SK-N-SH (cell line): Measurements from ENCODE around the gene EPOP. TPM values are rescaled to one million over a fixed set of nuclear protein-coding genes. Genes with fewer than 3 reads are reported as not detected.

Experiments
- CTCF ChIA-PET: fragments of 300-600, 350-600 bp; formaldehyde crosslinking; extraction: SDS; loops from one replicate; lab custom pipeline; 2021; lab: Yijun Ruan, JAX
- POLR2A ChIA-PET: fragments of 350-600 bp; sonication (Branson Sonifier 250); formaldehyde crosslinking; extraction: SDS; loops from one replicate; lab custom pipeline; 2020; ENCODE audit warnings: antibody characterized with exemption, inconsistent platforms; lab: Yijun Ruan, JAX
- DNase-seq: peaks from one replicate; pipeline ENCODE4 v3.0.0; 2012
- H2AFZ ChIP-seq: fragments of 200-600 bp; sonication (generic); 2 replicates; pipeline ENCODE4 v1.8.1; 2016; ENCODE audit warnings: antibody characterized with exemption, mild to moderate bottlenecking, low read depth
- H3F3A ChIP-seq: fragments of 200-600 bp; sonication (generic); replicated peaks from 2 replicates; pipeline ENCODE3; 2016; ENCODE audit warnings: antibody characterized with exemption, mild to moderate bottlenecking; ENCODE audit not compliant: insufficient read depth
- H3K27ac ChIP-seq, 2 experiments: fragments of 200-500 bp in 1 of 2; fragments of 200-600 bp in 1 of 2; sonication (Bioruptor generic) in 1 of 2; sonication (generic), shearing (Covaris generic) in 1 of 2; 2 replicates each; pipeline versions ENCODE4 v1.5.1 to v1.6.1; 2014 to 2016; ENCODE audit warnings: low read depth in 2 of 2, inconsistent platforms in 1 of 2, low read length in 1 of 2, mild to moderate bottlenecking in 1 of 2, mixed read lengths in 1 of 2
- H3K27me3 ChIP-seq: fragments of 200-600 bp; sonication (generic), shearing (Covaris generic); 2 replicates; pipeline ENCODE4 v1.6.1; 2016; ENCODE audit warnings: mixed run types; ENCODE audit not compliant: insufficient read depth
- H3K36me3 ChIP-seq, 2 experiments: fragments of 200-500 bp in 1 of 2; fragments of 200-600 bp in 1 of 2; sonication (Bioruptor generic) in 1 of 2; sonication (generic) in 1 of 2; replicated peaks in 1 of 2; 2 replicates each; pipeline versions ENCODE3 to v1.5.1; 2014 to 2016; ENCODE audit warnings: low read length in 1 of 2, mild to moderate bottlenecking in 1 of 2; ENCODE audit not compliant: insufficient read depth in 2 of 2, control insufficient read depth in 1 of 2
- H3K4me1 ChIP-seq, 2 experiments: fragments of 200-500 bp in 1 of 2; fragments of 200-600 bp in 1 of 2; sonication (Bioruptor generic) in 1 of 2; sonication (generic), shearing (Covaris generic) in 1 of 2; 2 replicates each; pipeline versions ENCODE4 v1.5.1 to v1.6.1; 2014 to 2016; ENCODE audit warnings: low read depth in 1 of 2, low read length in 1 of 2, mixed run types in 1 of 2; ENCODE audit not compliant: insufficient read depth in 2 of 2, control insufficient read depth in 1 of 2
- H3K4me2 ChIP-seq: fragments of 200-600 bp; sonication (generic), shearing (Covaris generic); 2 replicates; pipeline ENCODE4 v1.6.1; 2017; ENCODE audit warnings: mixed run types
- H3K4me3 ChIP-seq, 2 experiments: fragments of 200-500 bp in 1 of 2; fragments of 200-600 bp in 1 of 2; sonication (Bioruptor generic) in 1 of 2; sonication (generic), shearing (Covaris generic) in 1 of 2; 2 replicates each; pipeline versions ENCODE4 v1.5.1 to v1.8.1; 2014 to 2016; ENCODE audit warnings: low read depth in 2 of 2, inconsistent platforms in 1 of 2, low read length in 1 of 2, mild to moderate bottlenecking in 1 of 2, mixed read lengths in 1 of 2, moderate library complexity in 1 of 2
- H3K79me2 ChIP-seq: fragments of 200-600 bp; sonication (generic); 2 replicates; pipeline ENCODE4 v1.8.1; 2017; ENCODE audit warnings: mild to moderate bottlenecking; ENCODE audit not compliant: insufficient read depth
- H3K9ac ChIP-seq: fragments of 200-600 bp; sonication (generic); 2 replicates; pipeline ENCODE4 v1.6.1; 2017; ENCODE audit warnings: mixed run types
- H3K9me2 ChIP-seq: fragments of 200-600 bp; sonication (generic); 2 replicates; pipeline ENCODE4 v1.6.1; 2017; ENCODE audit warnings: mixed run types
- H3K9me3 ChIP-seq: fragments of 200-600 bp; sonication (generic); 2 replicates; pipeline ENCODE4 v1.6.1; 2017; ENCODE audit warnings: mixed run types, mild to moderate bottlenecking, moderate library complexity
- H4K20me1 ChIP-seq: fragments of 200-600 bp; sonication (generic); 2 replicates; pipeline ENCODE4 v1.6.1; 2017; ENCODE audit warnings: mild to moderate bottlenecking, mixed run types; ENCODE audit not compliant: insufficient read depth
- CHD2 ChIP-seq: fragments of 150-350 bp; IDR thresholded peaks from 2 replicates; pipeline ENCODE4 v1.6.1; 2018; ENCODE audit warnings: low read length; ENCODE audit not compliant: partially characterized antibody
- ELF1 ChIP-seq: IDR thresholded peaks from 2 replicates; pipeline ENCODE4 v1.4.0; 2012
- FOSL2 ChIP-seq: IDR thresholded peaks from 2 replicates; pipeline ENCODE4 v1.4.0; 2012; ENCODE audit warnings: low read depth, mild to moderate bottlenecking, moderate library complexity, borderline replicate concordance
- GABPA ChIP-seq: IDR thresholded peaks from 2 replicates; pipeline ENCODE4 v1.4.0; 2012; ENCODE audit warnings: low read depth, mild to moderate bottlenecking
- JUND ChIP-seq: IDR thresholded peaks from 2 replicates; pipeline ENCODE4 v1.4.0; 2012
- MAX ChIP-seq: IDR thresholded peaks from 2 replicates; pipeline ENCODE4 v1.4.0; 2012; ENCODE audit warnings: low read depth
- MEF2A ChIP-seq: IDR thresholded peaks from 2 replicates; pipeline ENCODE4 v1.4.0; 2012; ENCODE audit warnings: low read depth, borderline replicate concordance
- NRF1 ChIP-seq: IDR thresholded peaks from 2 replicates; pipeline ENCODE4 v1.6.1; 2012; ENCODE audit warnings: low read depth, mild to moderate bottlenecking, low read length
- POLR2AphosphoS5 ChIP-seq: IDR thresholded peaks from 2 replicates; pipeline ENCODE4 v1.6.1; 2012; ENCODE audit warnings: low read depth, low read length
- RAD21 ChIP-seq: IDR thresholded peaks from 2 replicates; pipeline ENCODE4 v1.6.1; 2012; ENCODE audit warnings: mild to moderate bottlenecking, low read length
- RFX5 ChIP-seq: IDR thresholded peaks from 2 replicates; pipeline ENCODE4 v1.6.1; 2012; ENCODE audit warnings: mild to moderate bottlenecking, improper control_type of control experiment, low read length
- RXRA ChIP-seq: IDR thresholded peaks from 2 replicates; pipeline ENCODE4 v1.4.0; 2012; ENCODE audit warnings: low read depth, mild to moderate bottlenecking, borderline replicate concordance
- SIN3A ChIP-seq: IDR thresholded peaks from 2 replicates; pipeline ENCODE4 v1.6.1; 2012; ENCODE audit warnings: low read depth, mild to moderate bottlenecking, low read length, moderate library complexity, borderline replicate concordance
- TCF12 ChIP-seq: IDR thresholded peaks from 2 replicates; pipeline ENCODE4 v1.4.0; 2012
- WGBS: methylation state at CpG from one replicate; pipeline ENCODE4 v1.1.6; 2017; ENCODE audit warnings: low lambda C conversion rate; 5-methylcytosine and 5-hydroxymethylcytosine counted together
- polyA plus RNA-seq, 3 experiments: library from polyadenylated mRNA; depleted of rRNA; stranded (reverse); fragments of >200 nt; gene quantifications; 2 replicates each; pipeline ENCODE4 v1.2.3, GENCODE V29; 2012
- TF ChIP-seq, protein P1 (sequence below): fragments of 150-350 bp; IDR thresholded peaks from 2 replicates; pipeline ENCODE4 v1.6.1; 2017; ENCODE audit warnings: antibody characterized with exemption, low read length, low read depth, borderline replicate concordance
- TF ChIP-seq, protein P2 (sequence below): IDR thresholded peaks from 2 replicates; pipeline ENCODE4 v1.4.0; 2012; ENCODE audit warnings: low read depth, borderline replicate concordance
- TF ChIP-seq, protein P3 (sequence below): fragments of 200-600 bp; sonication (generic); IDR thresholded peaks from 2 replicates; pipeline ENCODE4 v1.6.1; 2017; ENCODE audit warnings: antibody characterized with exemption, mild to moderate bottlenecking, moderate library complexity

The EPOP gene
- polyA plus RNA-seq, 1 of the 3 experiments (the other 2 are of a cell fraction) = 3.1 TPM

DNA sequence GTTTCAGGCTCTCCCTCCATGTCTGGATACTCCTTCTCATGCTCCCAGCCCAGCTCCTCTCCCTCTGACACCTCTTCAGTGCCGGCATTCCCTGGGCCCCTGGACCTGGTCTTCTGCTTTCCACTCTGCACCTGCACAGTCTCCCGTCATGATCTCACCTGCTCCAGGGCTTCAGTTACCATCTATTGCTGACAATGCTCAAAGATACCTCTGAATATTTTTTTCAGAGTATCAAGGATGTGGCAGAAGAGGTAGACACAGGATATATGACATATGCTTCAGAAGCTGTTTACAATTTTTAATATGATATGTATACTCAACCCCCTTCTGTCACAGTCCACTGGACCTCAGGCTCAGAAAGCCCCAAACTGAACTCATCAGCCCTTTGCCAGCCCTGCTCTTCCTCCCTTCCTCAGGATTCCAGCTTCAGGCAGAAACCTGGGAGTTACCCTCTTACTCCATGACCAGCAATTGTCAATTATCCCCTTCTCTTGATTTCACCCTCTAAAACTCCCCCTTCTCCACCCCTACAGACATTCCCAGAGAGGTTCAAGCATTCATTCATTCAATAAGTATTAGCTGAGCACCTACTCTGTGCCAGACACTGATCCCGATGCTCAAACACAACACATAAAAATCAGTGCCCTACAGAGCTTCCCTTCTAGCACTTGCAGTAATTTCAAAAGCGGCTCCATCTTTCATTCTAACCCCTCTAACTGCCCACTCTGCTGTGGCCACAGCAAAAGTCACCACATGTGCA, 22.5 kb upstream of the EPOP start:
- no peaks in the 10 kb centered on the region for H3K79me2 ChIP-seq
- no peaks in the 10 kb centered on the region for H3K27me3 ChIP-seq
- TF ChIP-seq TCF12 (no peak), MEF2A (no peak), FOSL2 (no peak), GABPA (no peak), CHD2 (no peak), MAX (no peak), SIN3A (no peak), ELF1 (no peak), POLR2AphosphoS5 (no peak), RAD21 (no peak), RFX5 (no peak), JUND (no peak), NRF1 (no peak), RXRA (no peak)
- TF ChIP-seq, protein P1, sequence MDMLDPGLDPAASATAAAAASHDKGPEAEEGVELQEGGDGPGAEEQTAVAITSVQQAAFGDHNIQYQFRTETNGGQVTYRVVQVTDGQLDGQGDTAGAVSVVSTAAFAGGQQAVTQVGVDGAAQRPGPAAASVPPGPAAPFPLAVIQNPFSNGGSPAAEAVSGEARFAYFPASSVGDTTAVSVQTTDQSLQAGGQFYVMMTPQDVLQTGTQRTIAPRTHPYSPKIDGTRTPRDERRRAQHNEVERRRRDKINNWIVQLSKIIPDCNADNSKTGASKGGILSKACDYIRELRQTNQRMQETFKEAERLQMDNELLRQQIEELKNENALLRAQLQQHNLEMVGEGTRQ = no peak
- TF ChIP-seq, protein P2, sequence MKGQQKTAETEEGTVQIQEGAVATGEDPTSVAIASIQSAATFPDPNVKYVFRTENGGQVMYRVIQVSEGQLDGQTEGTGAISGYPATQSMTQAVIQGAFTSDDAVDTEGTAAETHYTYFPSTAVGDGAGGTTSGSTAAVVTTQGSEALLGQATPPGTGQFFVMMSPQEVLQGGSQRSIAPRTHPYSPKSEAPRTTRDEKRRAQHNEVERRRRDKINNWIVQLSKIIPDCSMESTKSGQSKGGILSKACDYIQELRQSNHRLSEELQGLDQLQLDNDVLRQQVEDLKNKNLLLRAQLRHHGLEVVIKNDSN = no peak
- TF ChIP-seq, protein P3, sequence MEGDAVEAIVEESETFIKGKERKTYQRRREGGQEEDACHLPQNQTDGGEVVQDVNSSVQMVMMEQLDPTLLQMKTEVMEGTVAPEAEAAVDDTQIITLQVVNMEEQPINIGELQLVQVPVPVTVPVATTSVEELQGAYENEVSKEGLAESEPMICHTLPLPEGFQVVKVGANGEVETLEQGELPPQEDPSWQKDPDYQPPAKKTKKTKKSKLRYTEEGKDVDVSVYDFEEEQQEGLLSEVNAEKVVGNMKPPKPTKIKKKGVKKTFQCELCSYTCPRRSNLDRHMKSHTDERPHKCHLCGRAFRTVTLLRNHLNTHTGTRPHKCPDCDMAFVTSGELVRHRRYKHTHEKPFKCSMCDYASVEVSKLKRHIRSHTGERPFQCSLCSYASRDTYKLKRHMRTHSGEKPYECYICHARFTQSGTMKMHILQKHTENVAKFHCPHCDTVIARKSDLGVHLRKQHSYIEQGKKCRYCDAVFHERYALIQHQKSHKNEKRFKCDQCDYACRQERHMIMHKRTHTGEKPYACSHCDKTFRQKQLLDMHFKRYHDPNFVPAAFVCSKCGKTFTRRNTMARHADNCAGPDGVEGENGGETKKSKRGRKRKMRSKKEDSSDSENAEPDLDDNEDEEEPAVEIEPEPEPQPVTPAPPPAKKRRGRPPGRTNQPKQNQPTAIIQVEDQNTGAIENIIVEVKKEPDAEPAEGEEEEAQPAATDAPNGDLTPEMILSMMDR = no peak
- H3K4me1 ChIP-seq = peaks cover 13 to 23% of the 10 kb centered on the region in 2 experiments; a peak in 2 of 4 replicates
- 88% methylated on average over 4 of the region's 4 CpGs for WGBS
- H3K4me3 ChIP-seq = no peak overlapping the region
- CTCF ChIA-PET = interaction anchor here (1.2 to 1.7 kb wide), 4 partner anchors 20 to 188 kb away, joined by 3 to 7 read pairs (median 5); no protein-coding TSS in a partner anchor
- no peak overlapping the region for H2AFZ ChIP-seq
- peaks cover 11% of the 10 kb centered on the region for H3F3A ChIP-seq
- H3K36me3 ChIP-seq = no peaks in the 10 kb centered on the region
- no peak overlapping the region for H3K4me2 ChIP-seq
- no peaks in the 10 kb centered on the region for H4K20me1 ChIP-seq
- no peak for DNase-seq
- H3K9ac ChIP-seq = no peak overlapping the region
- no peaks in the 10 kb centered on the region for H3K9me2 ChIP-seq
- no peak overlapping the region for H3K27ac ChIP-seq
- no peaks in the 10 kb centered on the region for H3K9me3 ChIP-seq
- POLR2A ChIA-PET = interaction anchor here (1.0 kb wide), 1 partner anchor 31 kb away, joined by 3 read pairs; no protein-coding TSS in a partner anchor
